H9 (cell line): ENCODE results near the gene IQCE. TPM values are rescaled to one million over a fixed set of nuclear protein-coding genes. Genes with fewer than 3 reads are reported as not detected.

Experiments
- DNase-seq: peaks from one replicate; pipeline ENCODE4 v3.0.0-alpha.2; 2017
- H2AFZ ChIP-seq: one replicate; pipeline ENCODE4 v1.6.1; 2013; ENCODE audit warnings: mild to moderate bottlenecking, low read length, control low read depth, moderate library complexity
- H2AK5ac ChIP-seq: 2 replicates; pipeline ENCODE4 v1.6.1; 2013; ENCODE audit warnings: low read length, control low read depth, mixed read lengths; ENCODE audit not compliant: insufficient read length
- H2BK120ac ChIP-seq: one replicate; pipeline ENCODE4 v1.6.1; 2013; ENCODE audit warnings: low read depth, mild to moderate bottlenecking, low read length, control low read depth, inconsistent platforms; ENCODE audit not compliant: poor library complexity, severe bottlenecking
- H2BK12ac ChIP-seq: 2 replicates; pipeline ENCODE4 v1.6.1; 2013; ENCODE audit warnings: low read length, control low read depth, mixed read lengths, low read depth; ENCODE audit not compliant: insufficient read length
- H2BK15ac ChIP-seq: 2 replicates; pipeline ENCODE4 v1.6.1; 2013; ENCODE audit warnings: low read depth, low read length, control low read depth
- H2BK20ac ChIP-seq: one replicate; pipeline ENCODE4 v1.6.1; 2013; ENCODE audit warnings: low read depth, mild to moderate bottlenecking, low read length, control low read depth, inconsistent platforms; ENCODE audit not compliant: poor library complexity, severe bottlenecking
- H2BK5ac ChIP-seq: 2 replicates; pipeline ENCODE4 v1.6.1; 2013; ENCODE audit warnings: low read length, control low read depth, mixed read lengths; ENCODE audit not compliant: insufficient read length
- H3K14ac ChIP-seq: 2 replicates; pipeline ENCODE4 v1.6.1; 2013; ENCODE audit warnings: low read length, control low read depth; ENCODE audit not compliant: insufficient read depth
- H3K18ac ChIP-seq: 2 replicates; pipeline ENCODE4 v1.6.1; 2013; ENCODE audit warnings: low read depth, mild to moderate bottlenecking, mixed read lengths, low read length, control low read depth; ENCODE audit not compliant: insufficient read length
- H3K23ac ChIP-seq: 2 replicates; pipeline ENCODE4 v1.6.1; 2013; ENCODE audit warnings: low read length, control low read depth, mixed read lengths, low read depth; ENCODE audit not compliant: insufficient read length
- H3K23me2 ChIP-seq: 2 replicates; pipeline ENCODE4 v1.6.1; 2013; ENCODE audit warnings: low read depth, mild to moderate bottlenecking, mixed read lengths, low read length, control low read depth; ENCODE audit not compliant: insufficient read length, poor library complexity, severe bottlenecking
- H3K27ac ChIP-seq: 2 replicates; pipeline ENCODE4 v1.5.1; 2013; ENCODE audit warnings: low read length, control low read depth, mixed read lengths, low read depth; ENCODE audit not compliant: insufficient read length
- H3K27me3 ChIP-seq: 2 replicates; pipeline ENCODE4 v1.6.1; 2013; ENCODE audit warnings: low read length, control low read depth, inconsistent platforms; ENCODE audit not compliant: insufficient read depth
- H3K4ac ChIP-seq: 2 replicates; pipeline ENCODE4 v1.6.1; 2013; ENCODE audit warnings: low read depth, mild to moderate bottlenecking, control low read depth, inconsistent platforms, low read length, moderate library complexity
- H3K4me1 ChIP-seq: 2 replicates; pipeline ENCODE4 v1.6.1; 2013; ENCODE audit warnings: low read length, control low read depth, inconsistent platforms; ENCODE audit not compliant: insufficient read depth
- H3K4me2 ChIP-seq: 2 replicates; pipeline ENCODE4 v1.6.1; 2013; ENCODE audit warnings: low read length, control low read depth, mixed read lengths; ENCODE audit not compliant: insufficient read length, insufficient read depth
- H3K56ac ChIP-seq: 2 replicates; pipeline ENCODE4 v1.6.1; 2013; ENCODE audit warnings: low read depth, mild to moderate bottlenecking, mixed read lengths, low read length, control low read depth; ENCODE audit not compliant: insufficient read length
- H3K79me1 ChIP-seq: 2 replicates; pipeline ENCODE4 v1.6.1; 2013; ENCODE audit warnings: low read depth, mild to moderate bottlenecking, moderate library complexity, low read length, control low read depth, inconsistent platforms; ENCODE audit not compliant: insufficient read depth, poor library complexity, severe bottlenecking
- H3K79me2 ChIP-seq: 2 replicates; pipeline ENCODE4 v1.6.1; 2013; ENCODE audit warnings: low read length, control low read depth, inconsistent platforms; ENCODE audit not compliant: insufficient read depth
- H3K9ac ChIP-seq: 2 replicates; pipeline ENCODE4 v1.6.1; 2013; ENCODE audit warnings: low read length, control low read depth, mixed read lengths; ENCODE audit not compliant: insufficient read length; ENCODE audit errors: extremely low read depth
- H3K9me3 ChIP-seq: one replicate; pipeline ENCODE4 v1.6.1; 2013; ENCODE audit warnings: low read depth, low read length, inconsistent platforms; ENCODE audit not compliant: control insufficient read depth
- H3T11ph ChIP-seq: one replicate; pipeline ENCODE4 v1.6.1; 2013; ENCODE audit warnings: mild to moderate bottlenecking, low read length, control low read depth, inconsistent platforms
- H4K20me1 ChIP-seq: one replicate; pipeline ENCODE4 v1.6.1; 2013; ENCODE audit not compliant: control insufficient read depth, insufficient read length, insufficient read depth
- H4K5ac ChIP-seq: 2 replicates; pipeline ENCODE4 v1.6.1; 2013; ENCODE audit warnings: low read depth, mild to moderate bottlenecking, mixed read lengths, low read length, control low read depth; ENCODE audit not compliant: insufficient read length
- H4K8ac ChIP-seq: replicated peaks from 2 replicates; pipeline ENCODE4 v1.6.1; 2013; ENCODE audit warnings: low read length, control low read depth, mixed read lengths, low read depth; ENCODE audit not compliant: insufficient read length
- H4K91ac ChIP-seq: 2 replicates; pipeline ENCODE4 v1.6.1; 2013; ENCODE audit warnings: low read depth, mild to moderate bottlenecking, moderate library complexity, mixed read lengths, low read length, control low read depth; ENCODE audit not compliant: insufficient read length
- H3K27ac Mint-ChIP-seq, 3 experiments: 2 replicates in 2 of 3; 3 replicates in 1 of 3; pipeline ENCODE4 v1.8.0; 2020 to 2021; ENCODE audit warnings: mixed read lengths in 3 of 3, mild to moderate bottlenecking in 1 of 3, moderate library complexity in 1 of 3
- H3K27me3 Mint-ChIP-seq: 2 replicates; pipeline ENCODE4 v1.8.0; 2021; ENCODE audit warnings: low read depth, mild to moderate bottlenecking, moderate library complexity, mixed read lengths
- H3K36me3 Mint-ChIP-seq, 3 experiments: 2 replicates in 2 of 3; 3 replicates in 1 of 3; pipeline ENCODE4 v1.8.0; 2020 to 2021; ENCODE audit warnings: low read depth in 3 of 3, mixed read lengths in 3 of 3; ENCODE audit not compliant: insufficient read depth in 1 of 3
- H3K4me1 Mint-ChIP-seq, 2 experiments: 2 replicates each; pipeline ENCODE4 v1.8.0; 2020; ENCODE audit warnings: mixed read lengths in 2 of 2
- H3K4me3 Mint-ChIP-seq, 2 experiments: 2 replicates in 1 of 2; 3 replicates in 1 of 2; pipeline ENCODE4 v1.8.0; 2020 to 2021; ENCODE audit warnings: mild to moderate bottlenecking in 2 of 2, mixed read lengths in 2 of 2, moderate library complexity in 1 of 2
- H3K9me3 Mint-ChIP-seq, 2 experiments: 2 replicates in 1 of 2; 3 replicates in 1 of 2; pipeline ENCODE4 v1.8.0; 2020; ENCODE audit warnings: mild to moderate bottlenecking in 2 of 2, mixed read lengths in 2 of 2, moderate library complexity in 1 of 2
- WGBS: extraction: QIAGEN DNeasy Blood & Tissue Kit; methylation state at CpG from one replicate; pipeline ENCODE4 v1.1.7; 2013; ENCODE audit warnings: missing lambda C conversion rate, low lambda C conversion rate, mixed read lengths; ENCODE audit not compliant: insufficient read length; ENCODE audit errors: extremely low coverage; 5-methylcytosine and 5-hydroxymethylcytosine counted together
- total RNA-seq: library from RNA; stranded (reverse); gene quantifications from 2 replicates; pipeline ENCODE4 v1.2.1, GENCODE V29; 2021
- TF ChIP-seq, protein P1 (sequence below): fragments of 200-600 bp; sonication (generic); conservative IDR thresholded peaks from 3 replicates; pipeline ENCODE4 v1.8.0; 2021; ENCODE audit warnings: antibody characterized with exemption, mild to moderate bottlenecking

The IQCE gene
- total RNA-seq, 1 experiment from 2014 or later: 7.0 TPM

- Histone ChIP-seq H2BK20ac (no peak overlapping the region), H3K23ac (no peak overlapping the region), H2BK5ac (no peak overlapping the region), H2BK120ac (no peak overlapping the region), H3K18ac (no peak overlapping the region), H3K9me3 (no peaks in the 10 kb centered on the region), H3K14ac (no peak overlapping the region), H2AK5ac (no peak overlapping the region), H2AFZ (no peak overlapping the region), H3K79me2 (no peaks in the 10 kb centered on the region), H3K27me3 (no peaks in the 10 kb centered on the region), H3K23me2 (no peaks in the 10 kb centered on the region), H3K9ac (no peak overlapping the region), H4K5ac (no peak overlapping the region), H3K79me1 (no peaks in the 10 kb centered on the region), H3K56ac (no peak overlapping the region), H4K8ac (no peak overlapping the region), H2BK12ac (no peak overlapping the region), H4K20me1 (no peaks in the 10 kb centered on the region), H3K27ac (no peak overlapping the region), H3T11ph (no peak overlapping the region), H3K4ac (no peak overlapping the region), H3K4me1 (no peaks in the 10 kb centered on the region; the same call in 1 of the 2 replicates), H3K4me2 (no peak overlapping the region), H2BK15ac (no peak overlapping the region), H4K91ac (no peak overlapping the region)
- DNase-seq: no peak
- Mint-ChIP-seq H3K27ac (no peak overlapping the region), H3K36me3 (peaks cover 6 to 25% (median 22%) of the 10 kb centered on the region in 3 experiments), H3K4me3 (no peak overlapping the region), H3K27me3 (peaks cover 2% of the 10 kb centered on the region), H3K4me1 (peaks cover 5 to 14% of the 10 kb centered on the region in 2 experiments; a peak in 2 of 4 replicates), H3K9me3 (no peaks in the 10 kb centered on the region; a peak in 1 of 5 replicates)
- TF ChIP-seq, protein P1, sequence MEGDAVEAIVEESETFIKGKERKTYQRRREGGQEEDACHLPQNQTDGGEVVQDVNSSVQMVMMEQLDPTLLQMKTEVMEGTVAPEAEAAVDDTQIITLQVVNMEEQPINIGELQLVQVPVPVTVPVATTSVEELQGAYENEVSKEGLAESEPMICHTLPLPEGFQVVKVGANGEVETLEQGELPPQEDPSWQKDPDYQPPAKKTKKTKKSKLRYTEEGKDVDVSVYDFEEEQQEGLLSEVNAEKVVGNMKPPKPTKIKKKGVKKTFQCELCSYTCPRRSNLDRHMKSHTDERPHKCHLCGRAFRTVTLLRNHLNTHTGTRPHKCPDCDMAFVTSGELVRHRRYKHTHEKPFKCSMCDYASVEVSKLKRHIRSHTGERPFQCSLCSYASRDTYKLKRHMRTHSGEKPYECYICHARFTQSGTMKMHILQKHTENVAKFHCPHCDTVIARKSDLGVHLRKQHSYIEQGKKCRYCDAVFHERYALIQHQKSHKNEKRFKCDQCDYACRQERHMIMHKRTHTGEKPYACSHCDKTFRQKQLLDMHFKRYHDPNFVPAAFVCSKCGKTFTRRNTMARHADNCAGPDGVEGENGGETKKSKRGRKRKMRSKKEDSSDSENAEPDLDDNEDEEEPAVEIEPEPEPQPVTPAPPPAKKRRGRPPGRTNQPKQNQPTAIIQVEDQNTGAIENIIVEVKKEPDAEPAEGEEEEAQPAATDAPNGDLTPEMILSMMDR: 0 out of 3 replicates have a peak, but pooled peaks have one; percentile 15
- WGBS: no CpG with 5 or more reads among the region's 10 CpGs
Measured at GRCh38 chr7:2661096-2661449, 102.3 kb downstream of the IQCE start.
